K562 (cell line): ENCODE measurements around the gene GAK. TPM values are rescaled to one million over a fixed set of nuclear protein-coding genes. Genes with fewer than 3 reads are reported as not detected.

Experiments used
- E2F5 ChIP-seq: sonication (generic); formaldehyde crosslinking; IDR thresholded peaks from 2 replicates; pipeline ENCODE4 v1.8.0; 2022; ENCODE audit warnings: mild to moderate bottlenecking, missing genetic modification reagents
- E2F8 ChIP-seq: fragments of 450-650 bp; IDR thresholded peaks from 2 replicates; pipeline ENCODE4 v1.7.1; 2018; ENCODE audit warnings: mild to moderate bottlenecking, low read depth; ENCODE audit not compliant: partially characterized antibody
- PATZ1 ChIP-seq: fragments of 250-450 bp; sonication (Bioruptor Pico); IDR thresholded peaks from 2 replicates; pipeline ENCODE4 v1.5.0; 2020; ENCODE audit warnings: mild to moderate bottlenecking, borderline replicate concordance
- SMARCA4 ChIP-seq: fragments of 450-650 bp; IDR thresholded peaks from 2 replicates; pipeline ENCODE4 v1.6.1; 2016
- TCF3 ChIP-seq: sonication (generic); formaldehyde crosslinking; IDR thresholded peaks from 2 replicates; pipeline ENCODE4 v1.4.0; 2020; ENCODE audit warnings: mild to moderate bottlenecking, missing genetic modification reagents
- THAP12 ChIP-seq: fragments of 250-450 bp; sonication (Bioruptor Pico); IDR thresholded peaks from 2 replicates; pipeline ENCODE4 v1.9.0; 2021; ENCODE audit warnings: mild to moderate bottlenecking, inconsistent platforms
- ZNF41 ChIP-seq: fragments of 250-450 bp; sonication (Bioruptor Pico); conservative IDR thresholded peaks from 2 replicates; pipeline ENCODE4 v1.4.0; 2020; ENCODE audit warnings: mild to moderate bottlenecking
- ZNF830 ChIP-seq: fragments of 250-450 bp; sonication (Bioruptor Pico); IDR thresholded peaks from 2 replicates; pipeline ENCODE4 v1.5.0; 2021; ENCODE audit warnings: mild to moderate bottlenecking
- polyA plus RNA-seq, 8 experiments: library from polyadenylated mRNA; depleted of rRNA in 4 of 8; stranded (reverse) in 5 of 8; unstranded in 3 of 8; fragments of >200 nt; fragmentation: Nextera tagmentation in 2 of 8; fragmentation: Illumina TruSeq in 1 of 8; extraction: Ambion mirVana in 2 of 8; extraction: Trizol in 1 of 8; gene quantifications; 2 replicates each; pipeline versions ENCODE4 v1.2.1 to v1.2.3, GENCODE V29; 2011 to 2014; ENCODE audit warnings: inconsistent platforms in 1 of 8, missing spikeins in 1 of 8
- total RNA-seq, 7 experiments: library from RNA; depleted of rRNA in 6 of 7; stranded (reverse); fragments of >200 nt in 6 of 7; fragmentation: Illumina TruSeq in 2 of 7; extraction: Trizol in 2 of 7; gene quantifications; 2 replicates each; pipeline versions ENCODE4 v1.2.1 to v1.2.3, GENCODE V29; 2011 to 2021; ENCODE audit warnings: low replicate concordance in 1 of 7

GAK gene
- total and polyA plus RNA-seq, 9 of the 15 experiments (the other 6 are each of a cell fraction or from before 2014, with no cell fraction given) = 1.3 to 102 (median 16.2) TPM

GRCh38 chr4:856225-856901 lies 75.8 kb downstream of the GAK start (continued):
- TF ChIP-seq PATZ1 = no peak
- TF ChIP-seq SMARCA4 = no peak
- no peak for TF ChIP-seq THAP12 (CRISPR knock-in tag)
- no peak for TF ChIP-seq ZNF41 (CRISPR knock-in tag)
- no peak for TF ChIP-seq TCF3 (CRISPR knock-in tag)
- TF ChIP-seq E2F5 = no peak
- no peak for TF ChIP-seq ZNF830 (CRISPR knock-in tag)
- TF ChIP-seq E2F8 = no peak
